ENCODE data around the gene MEMO1.

The MEMO1 gene

DNA sequence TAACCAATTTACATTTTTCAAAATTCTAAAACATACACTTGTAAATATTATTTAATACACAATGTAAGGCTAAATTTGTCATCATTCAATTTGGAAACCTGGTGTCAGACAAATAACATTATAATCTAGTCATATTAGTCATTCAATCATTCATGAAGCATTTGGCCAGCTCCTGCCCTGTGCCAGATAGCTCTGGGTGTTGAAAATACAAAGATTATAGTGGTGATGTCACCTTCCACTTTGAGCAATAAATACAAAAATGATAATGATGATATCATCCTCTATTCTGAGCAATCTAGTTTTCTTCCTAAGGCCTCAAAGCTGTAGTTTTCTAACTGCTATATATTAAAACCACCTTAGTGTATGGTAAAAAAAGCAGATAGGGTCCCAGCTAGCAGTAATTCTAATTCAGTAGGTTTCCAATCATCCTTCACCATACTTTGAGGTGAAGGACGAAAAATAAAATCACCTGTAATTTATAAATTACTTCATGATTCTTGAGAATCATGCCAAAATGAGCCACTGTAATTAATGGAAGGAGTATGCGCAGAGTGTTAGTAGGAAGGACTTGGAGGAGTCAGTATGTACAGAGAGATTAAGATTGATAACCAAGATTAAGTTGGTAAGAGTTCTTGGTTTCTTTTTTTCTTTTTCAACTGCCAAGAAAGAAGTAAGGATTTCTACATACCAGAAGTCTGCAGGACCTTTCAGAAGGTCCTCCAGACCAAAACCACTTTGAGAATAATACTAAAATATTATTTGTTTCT is 23.2 kb downstream of the MEMO1 start:
- H3K27me3 ChIP-seq = no peaks in the 10 kb centered on the region
- TF ChIP-seq, protein P1, sequence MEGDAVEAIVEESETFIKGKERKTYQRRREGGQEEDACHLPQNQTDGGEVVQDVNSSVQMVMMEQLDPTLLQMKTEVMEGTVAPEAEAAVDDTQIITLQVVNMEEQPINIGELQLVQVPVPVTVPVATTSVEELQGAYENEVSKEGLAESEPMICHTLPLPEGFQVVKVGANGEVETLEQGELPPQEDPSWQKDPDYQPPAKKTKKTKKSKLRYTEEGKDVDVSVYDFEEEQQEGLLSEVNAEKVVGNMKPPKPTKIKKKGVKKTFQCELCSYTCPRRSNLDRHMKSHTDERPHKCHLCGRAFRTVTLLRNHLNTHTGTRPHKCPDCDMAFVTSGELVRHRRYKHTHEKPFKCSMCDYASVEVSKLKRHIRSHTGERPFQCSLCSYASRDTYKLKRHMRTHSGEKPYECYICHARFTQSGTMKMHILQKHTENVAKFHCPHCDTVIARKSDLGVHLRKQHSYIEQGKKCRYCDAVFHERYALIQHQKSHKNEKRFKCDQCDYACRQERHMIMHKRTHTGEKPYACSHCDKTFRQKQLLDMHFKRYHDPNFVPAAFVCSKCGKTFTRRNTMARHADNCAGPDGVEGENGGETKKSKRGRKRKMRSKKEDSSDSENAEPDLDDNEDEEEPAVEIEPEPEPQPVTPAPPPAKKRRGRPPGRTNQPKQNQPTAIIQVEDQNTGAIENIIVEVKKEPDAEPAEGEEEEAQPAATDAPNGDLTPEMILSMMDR (IDR thresholded peaks at IDR 0.05; ENCODE audit: low read depth, low read length) = no peak
- DNase-seq = no peak
- H3K4me3 ChIP-seq (ENCODE audit: low read depth, low read length) = no peak overlapping the region
- H3K36me3 ChIP-seq = no peaks in the 10 kb centered on the region; the same call in 1 of the 2 replicates
- H3K4me1 ChIP-seq = no peaks in the 10 kb centered on the region
- H3K9me3 ChIP-seq = no peaks in the 10 kb centered on the region

DNA sequence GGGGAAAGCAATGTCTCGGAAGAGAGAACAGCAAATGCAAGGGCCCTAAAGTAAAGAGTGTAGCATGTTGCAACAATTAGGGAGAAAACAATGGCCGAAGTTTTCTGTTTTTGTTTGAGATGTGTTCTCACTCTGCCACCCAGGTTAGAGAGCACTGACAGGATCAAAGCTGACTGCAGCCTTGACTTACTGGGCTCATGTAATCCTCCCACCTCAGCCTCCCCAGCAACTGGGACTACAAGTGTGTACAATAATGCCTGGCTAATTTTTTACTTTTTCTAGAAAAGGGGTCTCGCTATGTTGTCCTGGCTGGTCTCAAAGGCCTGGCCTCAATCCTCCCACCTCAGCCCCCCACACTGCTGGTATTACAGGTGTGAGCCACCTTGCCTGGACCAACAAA is 23.9 kb downstream of the MEMO1 start:
- DNase-seq = no peak
- TF ChIP-seq, protein P1 (IDR thresholded peaks at IDR 0.05; ENCODE audit: low read depth, low read length) = no peak
- H3K4me1 ChIP-seq = no peaks in the 10 kb centered on the region
- no peaks in the 10 kb centered on the region for H3K9me3 ChIP-seq
- no peaks in the 10 kb centered on the region for H3K27me3 ChIP-seq
- H3K36me3 ChIP-seq = no peaks in the 10 kb centered on the region; the same call in 1 of the 2 replicates
- H3K4me3 ChIP-seq (ENCODE audit: low read depth, low read length) = no peak overlapping the region

DNA sequence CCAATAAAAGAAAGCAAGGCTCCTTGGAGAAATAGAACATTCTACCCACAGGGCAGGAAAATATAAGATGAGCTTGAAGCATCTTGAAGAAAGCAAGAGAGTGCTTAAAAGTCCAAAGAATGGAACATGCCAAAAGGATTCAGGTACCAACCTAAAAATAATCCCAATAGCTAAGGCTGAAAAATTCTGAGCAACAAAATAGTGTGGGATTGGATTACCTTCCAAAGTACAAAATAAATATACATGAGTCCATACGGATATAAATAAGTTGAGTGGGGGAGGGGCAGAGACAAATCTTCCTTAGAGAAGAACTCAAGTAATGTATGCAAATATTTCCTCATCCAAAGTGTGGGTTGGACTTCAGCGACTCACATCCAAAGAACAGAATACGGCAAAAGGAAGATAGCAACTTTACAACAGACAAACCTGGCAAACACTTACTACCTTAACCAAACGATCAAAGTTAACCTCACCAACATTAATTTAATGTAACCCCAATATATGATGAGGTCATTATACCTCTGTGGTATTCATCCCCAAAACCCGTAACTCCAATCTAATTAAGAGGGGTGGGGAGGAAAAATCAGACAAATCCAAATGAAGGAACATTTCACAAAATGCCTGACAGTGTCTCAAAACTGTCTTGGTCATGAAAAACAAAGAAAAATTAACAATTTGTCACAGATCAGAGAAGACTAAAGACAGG is 26.9 kb downstream of the MEMO1 start:
- no peak overlapping the region for H3K4me3 ChIP-seq (ENCODE audit: low read depth, low read length)
- H3K9me3 ChIP-seq = no peaks in the 10 kb centered on the region
- TF ChIP-seq, protein P1 (IDR thresholded peaks at IDR 0.05; ENCODE audit: low read depth, low read length) = no peak
- no peaks in the 10 kb centered on the region; the same call in 1 of the 2 replicates for H3K4me1 ChIP-seq
- no peaks in the 10 kb centered on the region for H3K36me3 ChIP-seq
- H3K27me3 ChIP-seq = no peaks in the 10 kb centered on the region
- DNase-seq = no peak

DNA sequence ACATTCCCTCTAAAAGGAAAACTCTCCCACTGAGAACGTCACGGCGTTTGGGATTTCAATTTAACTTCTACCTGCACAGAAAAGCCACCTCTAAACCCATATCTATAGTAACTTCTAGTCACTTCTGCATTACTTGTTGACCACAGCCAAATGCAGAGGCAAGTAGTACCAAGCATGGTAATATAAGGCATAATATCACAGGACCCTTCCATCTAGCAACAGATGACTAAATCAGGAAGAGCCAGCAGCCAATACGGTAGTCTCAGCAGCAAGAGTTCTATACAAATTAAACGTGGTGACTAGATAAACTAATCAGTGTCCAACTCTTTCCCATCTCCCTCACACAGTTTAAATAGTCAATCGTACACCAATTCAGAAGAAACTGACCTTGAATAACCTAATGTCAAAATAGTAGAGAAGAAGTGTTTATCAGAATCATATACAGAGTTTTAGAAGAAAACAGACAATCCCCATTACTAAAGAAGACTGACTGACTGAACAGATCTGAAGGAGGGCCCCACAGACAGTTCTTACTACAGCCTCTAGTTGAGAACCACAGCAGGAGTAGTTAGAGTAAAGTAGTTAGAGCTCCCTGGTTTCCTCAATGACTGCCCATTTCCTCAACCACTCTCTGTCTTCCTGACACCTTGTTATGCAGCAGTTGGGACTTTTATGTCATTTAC is 30.0 kb downstream of the MEMO1 start:
- TF ChIP-seq, protein P1 (IDR thresholded peaks at IDR 0.05; ENCODE audit: low read depth, low read length) = no peak
- no peaks in the 10 kb centered on the region for H3K9me3 ChIP-seq
- H3K27me3 ChIP-seq = no peaks in the 10 kb centered on the region
- H3K4me3 ChIP-seq (ENCODE audit: low read depth, low read length) = no peak overlapping the region
- H3K36me3 ChIP-seq = no peaks in the 10 kb centered on the region
- DNase-seq = no peak
- peaks cover 4% of the 10 kb centered on the region; the same call in 1 of the 2 replicates for H3K4me1 ChIP-seq

DNA sequence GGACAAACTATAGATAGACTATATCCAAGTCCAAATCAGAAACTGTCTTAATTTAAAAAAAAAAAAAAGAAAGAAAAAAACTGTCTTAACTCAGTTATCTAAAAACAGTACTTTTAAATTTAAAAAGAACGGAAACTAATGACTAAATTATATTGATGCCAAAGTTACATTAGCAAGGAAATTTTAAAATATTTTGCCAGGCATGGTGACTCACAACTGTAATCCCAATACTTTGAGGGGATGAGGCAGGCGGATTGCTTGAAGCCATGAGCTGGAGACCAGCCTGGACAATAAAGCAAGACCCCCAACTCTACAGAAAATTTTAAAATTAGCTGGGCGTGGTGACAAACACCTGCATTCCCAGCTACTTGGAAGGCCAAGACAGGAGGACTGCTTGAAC is 30.9 kb downstream of the MEMO1 start:
- Histone ChIP-seq H3K36me3 (no peaks in the 10 kb centered on the region), H3K9me3 (no peaks in the 10 kb centered on the region), H3K27me3 (no peaks in the 10 kb centered on the region), H3K4me3 (ENCODE audit: low read depth, low read length) (no peak overlapping the region), H3K4me1 (peaks cover 4% of the 10 kb centered on the region; the same call in 1 of the 2 replicates)
- TF ChIP-seq, protein P1 (IDR thresholded peaks at IDR 0.05; ENCODE audit: low read depth, low read length) = no peak
- DNase-seq = no peak

All from BE2C (cell line).